Stimulated activated CD8-positive, alpha-beta memory T cell treated with anti-CD3 and anti-CD28 coated beads, Interleukin-2, amount 100 ng/mL, for 48 hours (primary cell): ENCODE data around the gene OR9Q1.
"Not testable (repeated sequence)": the region's sequence is repeated elsewhere in the genome, so short reads cannot be mapped to it uniquely, and the experiment has no call there.

Source experiments
- DNase-seq, 2 donors: peaks; one replicate each; pipeline ENCODE4 v3.0.0-alpha.2; 2020; ENCODE audit warnings: low read depth in 2 of 2

The OR9Q1 gene

GRCh38 chr11:58133309-58134076, 109.8 kb downstream of the OR9Q1 start:
- no peak for DNase-seq

DNA sequence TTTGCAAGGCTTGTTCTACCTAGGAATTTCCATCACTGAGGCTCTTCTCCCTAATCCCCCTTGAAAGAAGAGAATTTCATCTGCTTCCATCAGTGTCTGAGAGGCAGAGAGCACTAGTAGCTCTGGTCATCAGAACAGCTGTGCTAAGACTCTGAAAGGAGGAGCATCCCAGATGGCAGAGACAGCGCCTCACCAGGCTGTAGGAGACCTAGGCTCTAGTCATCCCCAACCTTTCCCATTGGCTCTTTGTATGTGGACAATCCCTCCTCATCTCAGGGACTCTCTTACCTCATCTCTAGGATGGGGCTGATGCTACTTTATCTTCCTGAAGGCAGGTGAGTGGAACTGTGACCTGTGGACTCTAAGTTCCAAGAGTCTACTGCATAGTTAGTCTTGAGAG, 110.5 kb downstream of the OR9Q1 start:
- DNase-seq, result no peak

DNA sequence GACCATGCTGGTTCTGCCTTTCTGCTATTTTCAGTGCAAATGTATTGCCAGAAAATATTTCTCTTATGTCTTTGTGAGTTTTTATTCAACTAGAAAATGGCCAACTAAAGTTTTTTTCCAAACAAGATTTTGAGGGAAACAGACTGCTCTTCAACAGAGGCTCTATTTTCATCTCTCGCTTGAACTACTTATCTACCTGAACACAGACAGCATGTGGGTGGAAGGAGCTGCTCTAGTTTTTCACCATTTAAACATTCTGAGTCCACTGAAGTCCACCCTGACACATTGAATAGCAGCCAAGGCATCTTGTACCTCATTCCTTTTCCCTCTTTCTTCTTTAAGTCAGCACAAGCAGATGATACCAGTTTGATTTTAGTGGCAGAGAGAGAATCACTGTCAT, 111.5 kb downstream of the OR9Q1 start:
- DNase-seq, result no peak

DNA sequence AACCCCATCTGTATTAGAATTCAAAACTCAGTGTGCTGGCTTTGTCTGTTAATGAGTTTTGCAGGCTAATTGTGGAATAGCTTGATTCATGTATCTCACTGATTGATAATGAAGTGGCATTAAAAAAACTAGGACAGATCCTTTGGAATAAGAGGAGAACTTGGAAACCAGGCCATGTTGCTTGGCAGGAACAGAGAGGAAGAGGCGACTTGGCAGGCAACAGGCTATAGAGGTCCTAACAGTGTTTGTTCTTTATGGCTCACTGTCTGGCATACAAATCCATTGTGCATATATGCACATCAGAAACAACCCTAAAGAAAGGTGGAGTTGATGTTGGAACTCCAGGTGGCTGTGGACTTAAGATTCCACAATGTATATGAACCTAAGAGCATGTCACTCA, 119.1 kb downstream of the OR9Q1 start:
- no peak for DNase-seq

- DNase-seq, result no peak
These were observed 129.1 kb downstream of the OR9Q1 start for GRCh38 chr11:58152781-58153180.

GRCh38 chr11:58164389-58164788, 140.7 kb downstream of the OR9Q1 start:
- no peak for DNase-seq

DNA sequence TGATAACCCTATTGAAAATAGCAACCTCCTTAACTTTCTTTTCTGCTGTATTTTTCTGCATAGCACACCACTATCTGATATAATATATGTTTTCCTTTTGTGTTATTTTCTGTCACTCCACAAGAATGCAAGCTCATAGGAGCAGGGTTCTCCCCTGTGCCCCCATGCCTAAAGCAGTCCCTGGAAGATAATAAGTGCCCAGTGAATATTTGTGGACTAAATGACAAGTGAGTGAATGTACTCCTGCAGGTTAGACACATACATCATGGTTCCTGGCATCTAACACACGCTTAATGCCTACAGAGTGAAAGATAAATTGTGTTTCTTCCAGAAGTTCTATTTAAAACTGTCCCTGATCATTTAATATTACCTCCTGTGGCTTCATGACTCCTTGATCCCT, 141.3 kb downstream of the OR9Q1 start:
- DNase-seq, result no peak

DNA sequence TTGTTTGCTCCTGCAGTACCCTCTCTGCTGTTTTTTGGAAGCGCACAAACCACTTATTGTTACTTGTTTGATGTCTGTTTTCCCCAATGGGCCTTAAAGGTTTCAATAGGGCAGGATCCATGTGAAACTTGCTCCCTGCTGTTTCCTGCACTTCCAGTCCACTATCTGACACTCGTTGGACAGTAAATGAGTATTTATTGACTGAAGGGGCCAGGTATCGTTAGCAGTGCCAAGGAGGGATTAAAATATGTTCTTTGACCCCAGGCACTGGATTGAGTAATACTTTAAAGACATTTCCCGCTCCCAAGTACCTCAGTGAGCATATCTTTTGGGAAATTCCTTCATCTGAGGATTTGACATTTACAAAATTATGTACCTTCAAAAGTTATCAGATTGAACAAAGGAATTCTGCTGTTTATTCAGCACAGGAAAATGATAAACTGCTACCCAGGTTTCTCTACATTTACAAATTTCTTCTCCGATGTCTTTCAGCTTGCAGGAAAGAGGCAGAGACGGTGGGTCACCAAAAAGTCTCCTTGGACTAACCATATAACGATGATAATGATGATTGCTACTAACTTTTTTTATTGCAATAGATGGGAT, 141.9 kb downstream of the OR9Q1 start:
- no peak for DNase-seq

GRCh38 chr11:58177409-58178054, 153.9 kb downstream of the OR9Q1 start:
- no peak for DNase-seq

DNA sequence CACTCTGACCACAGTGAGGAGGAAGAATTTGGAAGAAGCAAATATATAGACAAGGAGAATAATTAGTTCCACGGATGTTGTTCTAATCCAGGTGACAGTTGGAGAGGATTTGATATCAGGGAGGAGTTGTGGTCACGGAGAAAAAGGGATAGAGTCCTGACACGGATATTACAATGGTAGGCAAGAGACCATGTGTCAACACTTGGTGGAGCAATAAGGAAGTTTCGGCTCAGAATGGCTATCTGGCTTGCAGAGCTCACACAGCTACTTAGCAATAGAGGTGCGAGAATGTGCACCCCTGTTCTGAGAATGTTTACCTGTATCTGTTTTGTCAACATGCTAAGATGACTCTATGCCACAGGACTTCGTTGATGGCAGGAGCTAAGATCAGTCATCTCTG, 154.8 kb downstream of the OR9Q1 start:
- no peak for DNase-seq

DNA sequence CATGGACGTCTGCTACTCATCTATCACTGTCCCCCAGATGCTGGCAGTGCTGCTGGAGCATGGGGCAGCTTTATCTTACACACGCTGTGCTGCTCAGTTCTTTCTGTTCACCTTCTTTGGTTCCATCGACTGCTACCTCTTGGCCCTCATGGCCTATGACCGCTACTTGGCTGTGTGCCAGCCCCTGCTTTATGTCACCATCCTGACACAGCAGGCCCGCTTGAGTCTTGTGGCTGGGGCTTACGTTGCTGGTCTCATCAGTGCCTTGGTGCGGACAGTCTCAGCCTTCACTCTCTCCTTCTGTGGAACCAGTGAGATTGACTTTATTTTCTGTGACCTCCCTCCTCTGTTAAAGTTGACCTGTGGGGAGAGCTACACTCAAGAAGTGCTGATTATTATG, 156.0 kb downstream of the OR9Q1 start:
- DNase-seq, result no peak

- no peak for DNase-seq
These were observed 163.3 kb downstream of the OR9Q1 start for GRCh38 chr11:58186938-58187337.

- DNase-seq, result no peak
These were observed 165.1 kb downstream of the OR9Q1 start, which contains the start of gene OR9Q2 for GRCh38 chr11:58188770-58189169. Gene OR9Q2, plus strand, starts transcription at chr11:58189070. Its CDS starts 1,421 bp downstream, at chr11:58190491.

GRCh38 chr11:58192229-58192628, 168.5 kb downstream of the OR9Q1 start:
- DNase-seq, result no peak

GRCh38 chr11:58193391-58193790, 169.7 kb downstream of the OR9Q1 start:
- DNase-seq, result no peak

DNA sequence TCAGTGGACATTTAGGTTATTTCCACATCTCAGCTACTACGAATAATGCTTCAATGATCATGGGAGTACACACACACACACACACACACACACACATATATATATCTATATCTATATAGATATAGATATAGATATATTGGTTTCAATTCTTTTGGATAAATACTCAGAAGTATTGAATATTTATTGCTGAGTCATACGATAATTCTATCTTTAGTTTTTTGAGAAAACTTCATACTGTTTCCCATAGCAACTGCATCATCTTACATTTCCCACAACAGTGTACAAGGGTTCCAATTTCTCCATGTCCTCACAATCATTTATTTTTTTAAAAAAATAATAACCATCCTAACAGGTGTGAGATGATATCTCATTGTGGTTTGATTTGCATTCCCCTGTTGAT, 172.3 kb downstream of the OR9Q1 start:
- DNase-seq, result no peak

DNA sequence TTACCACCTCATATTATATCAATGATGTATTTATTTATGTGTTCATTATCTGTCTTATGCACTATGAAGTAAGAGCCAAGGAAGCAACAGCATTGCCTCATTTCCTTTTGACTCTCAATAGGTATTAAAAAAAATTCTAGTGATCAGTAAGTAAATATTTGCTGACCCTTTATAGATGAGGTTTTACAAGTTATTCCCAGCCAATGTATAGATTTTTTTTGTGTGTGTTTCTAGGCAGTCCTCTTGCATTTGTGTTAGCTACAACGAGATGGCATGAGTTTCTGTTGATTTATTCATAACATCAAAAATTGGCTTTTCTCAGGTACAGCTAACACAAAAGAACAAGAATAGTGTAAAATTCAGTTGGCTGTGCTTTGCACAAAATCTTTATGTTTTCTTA, 175.6 kb downstream of the OR9Q1 start:
- no peak for DNase-seq

GRCh38 chr11:58204042-58204441, 180.4 kb downstream of the OR9Q1 start, which contains the start of gene OR1S2:
Gene OR1S2, minus strand, starts transcription at chr11:58204142. Its CDS starts 0 bp downstream, at chr11:58204142.
- no peak for DNase-seq

DNA sequence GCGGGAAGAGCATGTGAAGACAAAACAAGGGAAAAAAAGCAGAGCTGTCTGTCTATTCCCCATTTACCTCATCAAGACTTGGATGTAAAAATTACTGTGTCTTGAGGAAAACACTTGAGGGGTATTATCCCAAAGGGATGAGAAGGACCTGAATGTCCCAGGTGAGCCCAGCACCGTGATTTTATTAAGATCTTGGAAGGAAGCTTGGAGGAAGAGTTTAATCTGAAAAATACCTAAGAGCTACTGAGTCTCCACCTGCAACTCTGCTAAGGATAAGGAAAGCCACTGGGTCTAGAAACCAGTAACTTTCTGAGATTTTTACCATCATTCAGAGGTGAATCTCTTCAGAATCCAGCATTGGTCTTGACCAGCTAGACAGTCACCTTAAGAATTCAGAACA, 188.7 kb downstream of the OR9Q1 start, which contains the start of gene OR1S1:
TSS of gene OR1S1 (plus strand) at position 301 of the 400 bp plus-strand sequence.
- DNase-seq, result not testable (repeated sequence)

DNA sequence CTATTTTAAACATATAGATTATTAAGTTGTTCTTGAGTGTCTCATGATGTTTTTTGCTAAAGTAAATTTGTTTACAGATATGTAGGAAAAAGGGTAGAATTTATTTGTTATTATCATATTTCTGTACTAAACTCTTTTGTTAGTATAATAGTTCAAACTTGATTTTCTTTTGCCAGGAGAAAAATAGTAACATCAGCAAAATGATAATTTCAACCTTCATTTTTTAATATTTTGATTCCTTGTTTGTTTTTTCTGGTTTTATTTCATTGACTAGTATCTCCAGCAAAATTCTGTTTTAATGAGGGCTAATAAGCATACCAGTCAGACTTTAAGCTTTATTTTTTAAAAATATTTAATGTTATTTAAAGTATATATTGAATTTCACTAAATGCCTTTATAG, 192.8 kb downstream of the OR9Q1 start:
- no peak for DNase-seq

DNA sequence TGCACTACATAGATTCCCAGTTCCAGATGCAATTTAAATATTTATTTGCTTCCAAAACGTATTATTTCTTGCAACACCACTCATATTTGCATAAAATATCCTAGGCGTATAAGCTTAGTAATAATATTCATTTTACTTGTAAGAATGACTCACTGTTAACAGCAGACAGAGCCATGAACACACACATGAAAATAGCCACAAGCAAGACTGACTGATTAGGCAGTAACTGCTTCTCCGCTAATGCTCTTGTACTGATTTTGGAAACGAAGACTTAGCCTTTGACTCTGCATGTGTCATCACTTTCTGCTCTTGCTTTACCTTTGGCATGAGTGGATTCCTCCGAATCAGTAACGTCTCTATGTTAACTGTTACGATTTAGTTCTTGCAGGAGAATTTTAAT, 199.0 kb downstream of the OR9Q1 start:
- no peak for DNase-seq

DNA sequence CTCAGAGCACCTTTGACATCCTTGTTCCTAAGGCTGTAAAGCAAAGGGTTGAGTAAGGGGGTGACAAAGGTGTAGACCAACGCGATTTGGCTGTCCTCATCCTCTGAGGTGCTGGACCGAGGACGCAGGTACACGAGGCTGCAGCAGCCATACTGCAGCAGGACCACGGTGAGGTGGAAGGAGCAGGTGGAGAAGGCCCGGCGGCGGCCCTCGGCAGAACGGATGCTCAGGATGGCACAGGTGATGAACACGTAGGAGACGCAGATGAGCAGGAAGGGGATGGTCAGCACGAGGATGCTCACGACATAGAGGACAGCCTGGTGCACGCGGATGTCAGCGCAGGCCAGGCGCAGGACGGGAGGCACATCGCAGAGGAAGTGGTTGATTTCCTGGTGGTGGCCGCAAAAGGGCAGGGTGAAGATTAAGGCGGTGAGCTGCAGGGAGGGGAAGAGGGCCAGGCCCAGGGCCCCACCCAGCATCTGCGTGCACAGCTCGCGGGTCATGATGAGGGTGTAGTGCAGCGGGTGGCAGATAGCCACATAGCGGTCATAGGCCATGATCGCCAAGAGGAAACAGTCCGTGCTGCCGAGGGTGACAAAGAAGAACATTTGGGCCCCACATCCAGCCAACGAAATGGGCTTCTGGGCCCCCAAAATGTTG, 204.4 kb downstream of the OR9Q1 start:
- DNase-seq, result no peak
